Keratinocyte (primary cell): ENCODE results near the gene PTRH1. TPM values are rescaled to one million over a fixed set of nuclear protein-coding genes. Genes with fewer than 3 reads are reported as not detected.

Source experiments
- DNase-seq: peaks from one replicate; pipeline ENCODE4 v3.0.0-alpha.2; 2011; ENCODE audit warnings: low read depth, missing footprints, low spot score
- FAIRE-seq: peaks from 2 replicates; lab custom pipeline; 2011; peaks lifted over from hg19 to GRCh38; lab: Jason Lieb, UNC
- H2AFZ ChIP-seq: 2 replicates; pipeline ENCODE4 v1.6.0; 2012; ENCODE audit warnings: low read length, control low read depth, inconsistent platforms; ENCODE audit not compliant: control insufficient read depth
- H3K27ac ChIP-seq: 2 replicates; pipeline ENCODE4 v1.5.1; 2011; ENCODE audit warnings: low read length; ENCODE audit not compliant: control insufficient read depth, insufficient read depth
- H3K27me3 ChIP-seq: 3 replicates; pipeline ENCODE4 v1.6.0; 2011; ENCODE audit warnings: low read length; ENCODE audit not compliant: control insufficient read depth, insufficient read depth; ENCODE audit errors: extremely low read depth
- H3K36me3 ChIP-seq, 2 experiments: 2 replicates in 1 of 2; 3 replicates in 1 of 2; pipeline ENCODE4 v1.5.1; 2011; ENCODE audit warnings: low read length in 2 of 2, mild to moderate bottlenecking in 1 of 2; ENCODE audit not compliant: control insufficient read depth in 2 of 2, insufficient read depth in 2 of 2; ENCODE audit errors: extremely low read depth in 1 of 2
- H3K4me1 ChIP-seq: 3 replicates; pipeline ENCODE4 v1.5.1; 2011; ENCODE audit warnings: low read length; ENCODE audit not compliant: control insufficient read depth, insufficient read depth; ENCODE audit errors: extremely low read depth
- H3K4me2 ChIP-seq: 3 replicates; pipeline ENCODE4 v1.6.0; 2011; ENCODE audit warnings: low read depth, low read length; ENCODE audit not compliant: control insufficient read depth, insufficient read depth; ENCODE audit errors: extremely low read depth
- H3K4me3 ChIP-seq, 3 experiments: fragments of 200-600 bp in 1 of 3; sonication (generic) in 1 of 3; 2 replicates in 2 of 3; 3 replicates in 1 of 3; pipeline ENCODE4 v1.5.1; 2011 to 2016; ENCODE audit warnings: low read length in 3 of 3, mild to moderate bottlenecking in 3 of 3, control low read depth in 2 of 3, inconsistent platforms in 1 of 3, low read depth in 1 of 3, mixed read lengths in 1 of 3, mixed run types in 1 of 3, moderate library complexity in 1 of 3; ENCODE audit not compliant: control insufficient read depth in 2 of 3, insufficient read depth in 2 of 3; ENCODE audit errors: extremely low read depth in 1 of 3
- H3K79me2 ChIP-seq: 2 replicates; pipeline ENCODE4 v1.6.0; 2012; ENCODE audit warnings: low read length; ENCODE audit not compliant: control insufficient read depth, insufficient read depth
- H3K9ac ChIP-seq: 3 replicates; pipeline ENCODE4 v1.6.0; 2011; ENCODE audit warnings: low read length; ENCODE audit not compliant: control insufficient read depth, insufficient read depth; ENCODE audit errors: extremely low read depth
- H3K9me1 ChIP-seq: 3 replicates; pipeline ENCODE4 v1.6.0; 2011; ENCODE audit warnings: low read length; ENCODE audit not compliant: control insufficient read depth, insufficient read depth; ENCODE audit errors: extremely low read depth
- H3K9me3 ChIP-seq: 2 replicates; pipeline ENCODE4 v1.5.1; 2012; ENCODE audit warnings: low read depth, low read length; ENCODE audit not compliant: control insufficient read depth
- H4K20me1 ChIP-seq: 3 replicates; pipeline ENCODE4 v1.6.0; 2011; ENCODE audit warnings: low read length; ENCODE audit not compliant: control insufficient read depth, insufficient read depth; ENCODE audit errors: extremely low read depth
- CTCF ChIP-seq, 3 experiments: IDR thresholded peaks in 1 of 3; conservative IDR thresholded peaks in 1 of 3; optimal IDR thresholded peaks in 1 of 3; 2 replicates in 2 of 3; 3 replicates in 1 of 3; pipeline versions ENCODE3 to v1.5.1; 2011; ENCODE audit warnings: low read length in 3 of 3, mild to moderate bottlenecking in 3 of 3, moderate library complexity in 2 of 3, control low read depth in 1 of 3, inconsistent platforms in 1 of 3; ENCODE audit not compliant: insufficient read depth in 2 of 3; ENCODE audit errors: extremely low read depth in 1 of 3
- EZH2 ChIP-seq: IDR thresholded peaks from one replicate; pipeline ENCODE4 v1.6.1; 2012; ENCODE audit warnings: inconsistent platforms, mild to moderate bottlenecking, low read length, moderate library complexity
- dilution Hi-C: fragments of 300-500 bp; cut with MboI; formaldehyde crosslinking; loops from one replicate; pipeline ENCODE4 v1.7.0; 2020; ENCODE audit warnings: low sequenced_read_pairs; ENCODE audit not compliant: extremely low pct_ligation_motif_present
- polyA plus RNA-seq, 5 experiments: library from polyadenylated mRNA; depleted of rRNA in 3 of 5; stranded (reverse) in 3 of 5; stranded (forward) in 1 of 5; unstranded in 1 of 5; fragments of >200 nt; gene quantifications; 1 replicate in 1 of 5; 2 replicates in 3 of 5; 3 replicates in 1 of 5; pipeline versions ENCODE4 v1.2.1 to v1.2.3, GENCODE V29; 2011 to 2012; ENCODE audit warnings: missing spikeins in 2 of 5, low read depth in 1 of 5, low replicate concordance in 1 of 5

Gene PTRH1
- polyA plus RNA-seq, 1 donor (not counting 4 experiments of a cell fraction or from before 2014, with no cell fraction given) = 14.3 TPM

GRCh38 chr9:127762111-127762676 is 46.7 kb upstream of the PTRH1 start:
- Histone ChIP-seq H3K9me1 (no peaks in the 10 kb centered on the region), H3K4me1 (no peaks in the 10 kb centered on the region), H3K4me2 (no peak overlapping the region), H4K20me1 (no peaks in the 10 kb centered on the region), H3K9ac (no peak overlapping the region), H2AFZ (no peak overlapping the region), H3K9me3 (no peaks in the 10 kb centered on the region), H3K36me3 (no peaks in the 10 kb centered on the region), H3K27me3 (peaks cover 3% of the 10 kb centered on the region), H3K27ac (no peak overlapping the region), H3K4me3 (no peak overlapping the region), H3K79me2 (no peaks in the 10 kb centered on the region)
- DNase-seq (no peak), FAIRE-seq (no peak)
- TF ChIP-seq EZH2 (no peak), CTCF (optimal IDR thresholded peaks at IDR 0.05 in 1 of 3, IDR thresholded peaks at IDR 0.05 in 1 of 3, conservative IDR thresholded peaks at IDR 0.05 in 1 of 3; ENCODE audit: extremely low read depth in 1 of 3, insufficient read depth in 2 of 3, low read length in 3 of 3) (no peak)
- dilution Hi-C loops = no loop called here

- Histone ChIP-seq H3K4me3 (no peak overlapping the region), H3K9ac (no peak overlapping the region), H4K20me1 (no peaks in the 10 kb centered on the region), H2AFZ (no peak overlapping the region), H3K27ac (no peak overlapping the region), H3K36me3 (no peaks in the 10 kb centered on the region), H3K9me3 (no peaks in the 10 kb centered on the region), H3K9me1 (no peaks in the 10 kb centered on the region), H3K79me2 (no peaks in the 10 kb centered on the region), H3K4me1 (no peaks in the 10 kb centered on the region), H3K27me3 (peaks cover 3% of the 10 kb centered on the region), H3K4me2 (no peak overlapping the region)
- dilution Hi-C loops = no loop called here
- no peak for TF ChIP-seq CTCF (optimal IDR thresholded peaks at IDR 0.05 in 1 of 3, IDR thresholded peaks at IDR 0.05 in 1 of 3, conservative IDR thresholded peaks at IDR 0.05 in 1 of 3; ENCODE audit: extremely low read depth in 1 of 3, insufficient read depth in 2 of 3, low read length in 3 of 3)
- no peak for TF ChIP-seq EZH2
- no peak for FAIRE-seq
- DNase-seq = no peak
Measured at GRCh38 chr9:127761491-127761956, 46.1 kb upstream of the PTRH1 start.
